Hematopoietic multipotent progenitor cell treated with erythropoietin and hydrocortisone succinate and interleukin-3 and kit ligand, for 17 days (in vitro differentiated cells): ENCODE data around the gene RP9.
"Not testable (repeated sequence)": the region's sequence is repeated elsewhere in the genome, so short reads cannot be mapped to it uniquely, and the experiment has no call there.

Experiments
- DNase-seq: peaks from one replicate; pipeline ENCODE4 v3.0.0-alpha.2; 2015; ENCODE audit warnings: low spot score

RP9 gene

GRCh38 chr7:33101906-33102305, 7.3 kb downstream of the RP9 start:
- no peak for DNase-seq

- DNase-seq: no peak
These were observed 8.4 kb downstream of the RP9 start for GRCh38 chr7:33100770-33101169.

- no peak for DNase-seq
These were observed 9.9 kb downstream of the RP9 start for GRCh38 chr7:33099154-33099940.

- DNase-seq: not testable (repeated sequence)
These were observed 14.4 kb downstream of the RP9 start for GRCh38 chr7:33094745-33095275.

GRCh38 chr7:33093266-33093665, 15.9 kb downstream of the RP9 start:
- no peak for DNase-seq

- DNase-seq: no peak
These were observed 17.5 kb downstream of the RP9 start for GRCh38 chr7:33091641-33092191.

GRCh38 chr7:33091111-33091531, 18.1 kb downstream of the RP9 start:
- DNase-seq: no peak

GRCh38 chr7:33089142-33089541, 20.1 kb downstream of the RP9 start:
- no peak for DNase-seq

GRCh38 chr7:33087858-33088257, 21.3 kb downstream of the RP9 start:
- DNase-seq: no peak

GRCh38 chr7:33087356-33087755, 21.8 kb downstream of the RP9 start:
- no peak for DNase-seq

- no peak for DNase-seq
These were observed 29.2 kb downstream of the RP9 start for GRCh38 chr7:33079763-33080690.

GRCh38 chr7:33079096-33079495, 30.1 kb downstream of the RP9 start:
- no peak for DNase-seq

- DNase-seq: no peak
These were observed 32.5 kb downstream of the RP9 start for GRCh38 chr7:33076737-33077136.

- no peak for DNase-seq
These were observed 33.2 kb downstream of the RP9 start for GRCh38 chr7:33075818-33076518.

- no peak for DNase-seq
These were observed 36.0 kb downstream of the RP9 start for GRCh38 chr7:33073243-33073642.

- no peak for DNase-seq
These were observed 36.7 kb downstream of the RP9 start for GRCh38 chr7:33072471-33072870.

GRCh38 chr7:33070831-33071230, 38.4 kb downstream of the RP9 start:
- DNase-seq: no peak

- no peak for DNase-seq
These were observed 38.9 kb downstream of the RP9 start for GRCh38 chr7:33070277-33070676.

- no peak for DNase-seq
These were observed 41.3 kb downstream of the RP9 start for GRCh38 chr7:33067921-33068320.

GRCh38 chr7:33066771-33067170, 42.4 kb downstream of the RP9 start:
- DNase-seq: no peak

- no peak for DNase-seq
These were observed 43.2 kb downstream of the RP9 start for GRCh38 chr7:33065981-33066380.
